Neural progenitor cell (in vitro differentiated cells): Measurements from ENCODE around the gene OXT.

Source experiments
- CTCF ChIP-seq: fragments of 200-600 bp; sonication (generic); IDR thresholded peaks from 2 replicates; pipeline ENCODE4 v1.5.1; 2017; ENCODE audit warnings: antibody characterized with exemption, mild to moderate bottlenecking
- EZH2 ChIP-seq: fragments of 200-600 bp; sonication (generic); IDR thresholded peaks from 2 replicates; pipeline ENCODE4 v1.6.1; 2017; ENCODE audit warnings: antibody characterized with exemption, mild to moderate bottlenecking, moderate library complexity

GRCh38 chr20:3082955-3083952, 11.8 kb downstream of the OXT start:
- no peak for TF ChIP-seq CTCF
- TF ChIP-seq EZH2, result peak; percentile 92
